ENCODE data around the gene ZSCAN9. TPM values are rescaled to one million over a fixed set of nuclear protein-coding genes. Genes with fewer than 3 reads are reported as not detected.

The ZSCAN9 gene
- total RNA-seq, 4 donors from 2014 or later, result 17.6 to 38.9 (median 24.6) TPM

DNA sequence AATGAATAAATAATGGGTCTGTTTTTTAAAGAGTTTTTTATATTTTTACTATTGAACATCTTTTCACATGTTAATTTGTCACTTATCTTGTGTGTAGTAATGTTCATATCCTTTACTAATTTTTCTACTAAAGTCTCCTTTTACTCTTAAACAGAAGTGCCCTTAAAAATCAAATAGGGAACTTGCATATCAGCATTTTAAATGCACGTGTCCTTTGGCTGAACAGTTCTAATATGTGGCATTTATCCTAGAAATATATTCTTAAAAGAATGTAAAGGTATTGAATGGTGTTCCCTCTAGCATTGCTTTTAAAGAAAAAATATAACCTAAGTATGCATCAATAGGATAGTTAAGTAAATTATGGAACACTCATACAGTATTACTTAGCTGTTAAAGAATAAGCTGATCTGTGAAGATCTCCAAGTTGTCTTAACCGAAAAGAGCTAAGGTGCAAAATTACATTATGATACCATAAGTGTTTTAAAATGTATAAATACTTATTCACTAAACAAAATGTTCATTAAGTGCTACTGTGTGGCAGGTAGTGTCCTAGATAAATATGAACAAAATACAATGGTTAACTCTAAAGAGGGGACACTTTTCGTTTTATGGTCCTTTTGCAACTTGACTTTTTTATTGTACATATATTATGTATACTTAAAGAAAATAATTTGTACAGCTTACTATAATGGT lies 55.7 kb downstream of the ZSCAN9 start:
- Histone ChIP-seq H3K27me3 (no peaks in the 10 kb centered on the region), H3K27ac (peak overlapping the region in 1 of 2 donors; percentile 36), H3K36me3 (no peaks in the 10 kb centered on the region), H3K9me3 (no peaks in the 10 kb centered on the region), H3K4me3 (peak overlapping the region; percentile 54 to 60), H3K4me1 (no peaks in the 10 kb centered on the region)
- no peak for DNase-seq
- TF ChIP-seq POLR2A (IDR thresholded peaks at IDR 0.05), result no peak
- TF ChIP-seq, protein P1, sequence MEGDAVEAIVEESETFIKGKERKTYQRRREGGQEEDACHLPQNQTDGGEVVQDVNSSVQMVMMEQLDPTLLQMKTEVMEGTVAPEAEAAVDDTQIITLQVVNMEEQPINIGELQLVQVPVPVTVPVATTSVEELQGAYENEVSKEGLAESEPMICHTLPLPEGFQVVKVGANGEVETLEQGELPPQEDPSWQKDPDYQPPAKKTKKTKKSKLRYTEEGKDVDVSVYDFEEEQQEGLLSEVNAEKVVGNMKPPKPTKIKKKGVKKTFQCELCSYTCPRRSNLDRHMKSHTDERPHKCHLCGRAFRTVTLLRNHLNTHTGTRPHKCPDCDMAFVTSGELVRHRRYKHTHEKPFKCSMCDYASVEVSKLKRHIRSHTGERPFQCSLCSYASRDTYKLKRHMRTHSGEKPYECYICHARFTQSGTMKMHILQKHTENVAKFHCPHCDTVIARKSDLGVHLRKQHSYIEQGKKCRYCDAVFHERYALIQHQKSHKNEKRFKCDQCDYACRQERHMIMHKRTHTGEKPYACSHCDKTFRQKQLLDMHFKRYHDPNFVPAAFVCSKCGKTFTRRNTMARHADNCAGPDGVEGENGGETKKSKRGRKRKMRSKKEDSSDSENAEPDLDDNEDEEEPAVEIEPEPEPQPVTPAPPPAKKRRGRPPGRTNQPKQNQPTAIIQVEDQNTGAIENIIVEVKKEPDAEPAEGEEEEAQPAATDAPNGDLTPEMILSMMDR (IDR thresholded peaks at IDR 0.05), result no peak
- intact Hi-C loops (cut with DNase I; ENCODE audit: low total_unique reads), result no loop called here

DNA sequence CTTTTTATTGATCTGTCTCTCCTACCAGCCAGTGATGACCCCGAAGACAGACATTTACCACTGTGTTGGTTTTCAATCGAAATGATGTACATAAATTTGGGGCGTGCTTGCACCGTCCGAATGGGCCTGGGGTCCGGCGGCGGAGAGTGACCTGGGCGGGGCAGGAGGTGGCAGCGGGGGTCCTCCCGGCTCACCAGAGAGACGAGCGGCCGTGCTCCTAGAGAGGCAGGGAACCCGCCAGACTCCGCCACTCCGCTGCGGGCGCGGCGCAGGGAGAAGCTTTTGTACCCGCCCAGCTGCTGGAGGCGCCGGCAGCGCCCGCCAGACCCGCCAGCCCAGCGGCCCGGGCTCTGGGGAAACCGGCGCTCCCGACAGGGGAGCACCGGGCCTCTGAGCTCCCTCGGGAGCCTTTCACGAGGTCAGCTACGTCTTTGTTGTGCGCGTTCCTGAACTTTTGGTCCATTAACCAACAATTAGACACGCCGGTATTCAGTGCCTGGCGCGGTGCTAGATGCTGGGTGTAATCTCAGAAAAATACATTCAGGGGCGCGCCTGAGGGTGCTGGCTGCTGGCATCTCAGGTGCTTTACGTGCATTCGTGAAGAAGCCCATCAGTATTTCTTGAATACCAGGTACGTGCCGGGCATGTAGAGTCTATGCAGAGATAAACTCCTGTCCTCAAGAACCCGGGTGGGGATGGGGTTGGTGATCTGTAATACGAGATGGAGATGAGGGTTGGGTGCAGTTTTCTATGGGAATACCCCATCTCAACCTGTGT lies 56.4 kb downstream of the ZSCAN9 start, which contains the start of gene PGBD1:
PGBD1 (plus strand) TSS at position 285 of the 777 bp plus-strand sequence. CDS start 2,242 bp downstream, outside the sequence.
- no peak for TF ChIP-seq POLR2A (IDR thresholded peaks at IDR 0.05)
- Histone ChIP-seq H3K4me3 (peak within 1 kb of the TSS; percentile 54 to 60), H3K36me3 (no peaks in the 10 kb centered on the region), H3K27ac (peak within 1 kb of the TSS; percentile 27 to 36), H3K27me3 (no peaks in the 10 kb centered on the region), H3K4me1 (no peaks in the 10 kb centered on the region), H3K9me3 (no peaks in the 10 kb centered on the region)
- peak; percentile 49 to 67 for DNase-seq
- intact Hi-C loops (cut with DNase I; ENCODE audit: low total_unique reads), result no loop called here

DNA sequence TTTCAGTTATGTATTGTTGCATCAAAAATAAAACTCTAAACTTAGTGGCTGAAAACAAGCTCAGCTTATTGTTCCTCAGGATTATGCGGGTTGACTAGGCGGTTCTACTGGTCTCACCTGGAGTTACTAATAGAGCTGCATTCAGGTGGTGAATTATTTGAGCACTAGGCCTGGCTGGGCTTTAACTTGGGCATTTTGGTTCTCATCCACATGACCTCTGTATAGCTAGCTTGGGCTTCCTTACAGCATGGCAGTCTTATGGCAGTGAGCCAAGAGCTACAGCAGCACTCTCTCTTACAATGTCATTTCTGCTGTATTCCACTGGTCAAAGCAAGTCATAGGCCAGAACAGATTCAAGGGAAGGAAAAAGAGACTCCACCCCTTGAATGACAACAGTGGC lies 57.9 kb downstream of the ZSCAN9 start:
- no peak overlapping the region for H3K4me3 ChIP-seq
- no peaks in the 10 kb centered on the region for H3K27me3 ChIP-seq
- intact Hi-C loops (cut with DNase I; ENCODE audit: low total_unique reads), result no loop called here
- H3K36me3 ChIP-seq, result no peaks in the 10 kb centered on the region
- no peaks in the 10 kb centered on the region for H3K9me3 ChIP-seq
- TF ChIP-seq POLR2A (IDR thresholded peaks at IDR 0.05), result no peak
- TF ChIP-seq, protein P1 (IDR thresholded peaks at IDR 0.05), result no peak
- no peak overlapping the region for H3K27ac ChIP-seq
- no peak for DNase-seq
- no peaks in the 10 kb centered on the region for H3K4me1 ChIP-seq

Other genes starting within 250 kb of the ZSCAN9 start
- 1 to 10 TPM in 3 of 4 donors, not detected in 1; 1.1 to 2.1 (median 1.2) TPM for gene ZNF165, start 144.7 kb upstream of the ZSCAN9 start, total RNA-seq
- 1 to 10 TPM in 3 of 4 donors, not detected in 1; 1.8 to 7.9 (median 5.3) TPM for gene ZSCAN16, start 100.7 kb upstream of the ZSCAN9 start, total RNA-seq
- gene ZKSCAN8, start 83.4 kb upstream of the ZSCAN9 start, total RNA-seq, result 10 to 100 TPM; 17.4 to 48.9 (median 32.5) TPM
- gene ZKSCAN4, start 27.0 kb downstream of the ZSCAN9 start, total RNA-seq, result 10 to 100 TPM in 1 of 4 donors, 1 to 10 TPM in 3; 1.5 to 15.6 (median 4.7) TPM
- gene NKAPL, start 34.0 kb downstream of the ZSCAN9 start, total RNA-seq, result 1 to 10 TPM in 1 of 4 donors, under 1 TPM in 1, not detected in 2; 0.97 to 1.2 TPM
- 10 to 100 TPM; 12.6 to 54.7 (median 33.4) TPM for gene ZSCAN26, start 41.9 kb downstream of the ZSCAN9 start, total RNA-seq
- 10 to 100 TPM in 1 of 4 donors, 1 to 10 TPM in 3; 2.6 to 10.9 (median 7.0) TPM for gene PGBD1, start 56.3 kb downstream of the ZSCAN9 start, total RNA-seq
- 10 to 100 TPM in 3 of 4 donors, 1 to 10 TPM in 1; 3.5 to 63.8 (median 31.5) TPM for gene ZSCAN31, start 110.9 kb downstream of the ZSCAN9 start, total RNA-seq
- 10 to 100 TPM in 1 of 4 donors, 1 to 10 TPM in 2, under 1 TPM in 1; 0.29 to 12.3 (median 5.1) TPM for gene ZKSCAN3, start 124.7 kb downstream of the ZSCAN9 start, total RNA-seq
- gene ZSCAN12, start 174.5 kb downstream of the ZSCAN9 start, total RNA-seq, result 10 to 100 TPM in 2 of 4 donors, 1 to 10 TPM in 2; 3.8 to 22.2 (median 8.4) TPM
- gene ZSCAN23, start 218.2 kb downstream of the ZSCAN9 start, total RNA-seq, result 10 to 100 TPM in 1 of 4 donors, 1 to 10 TPM in 1, under 1 TPM in 1, not detected in 1; 0.26 to 21.3 (median 7.5) TPM

Data from uterus (tissue), 4 donors.